DMS153 (cell line): ENCODE measurements around the gene SIDT2.

ENCODE experiments used
- DNase-seq: peaks from one replicate; lab custom pipeline; 2025; lab: John Stamatoyannopoulos, UW

SIDT2 gene

GRCh38 chr11:117189191-117189940, 10.8 kb downstream of the SIDT2 start:
- no peak for DNase-seq

- no peak for DNase-seq
Measured at GRCh38 chr11:117189941-117190544, 11.5 kb downstream of the SIDT2 start.

GRCh38 chr11:117191680-117192400, 13.3 kb downstream of the SIDT2 start:
- no peak for DNase-seq

- no peak for DNase-seq
Measured at GRCh38 chr11:117192401-117192875, 13.9 kb downstream of the SIDT2 start.

- DNase-seq = no peak
Measured at GRCh38 chr11:117193130-117194020, 14.8 kb downstream of the SIDT2 start.

- no peak for DNase-seq
Measured at GRCh38 chr11:117194267-117194666, 15.7 kb downstream of the SIDT2 start.

GRCh38 chr11:117195258-117195657, 16.7 kb downstream of the SIDT2 start:
- no peak for DNase-seq

GRCh38 chr11:117195761-117196160, 17.2 kb downstream of the SIDT2 start:
- no peak for DNase-seq

- DNase-seq = no peak
Measured at GRCh38 chr11:117197006-117197405, 18.5 kb downstream of the SIDT2 start.

GRCh38 chr11:117197516-117198456, 19.2 kb downstream of the SIDT2 start:
- no peak for DNase-seq

GRCh38 chr11:117198613-117199012, 20.1 kb downstream of the SIDT2 start:
- DNase-seq = no peak

- no peak for DNase-seq
Measured at GRCh38 chr11:117199053-117199915, 20.7 kb downstream of the SIDT2 start, which contains the start of gene TAGLN. TSS of gene TAGLN (plus strand) at chr11:117199370. CDS start at chr11:117203014, 3,644 bp downstream.

GRCh38 chr11:117199916-117200812, 21.6 kb downstream of the SIDT2 start:
- no peak for DNase-seq

GRCh38 chr11:117200813-117201657, 22.5 kb downstream of the SIDT2 start:
- DNase-seq = no peak

- DNase-seq = no peak
Measured at GRCh38 chr11:117201658-117202305, 23.2 kb downstream of the SIDT2 start.

GRCh38 chr11:117202386-117203068, 24.0 kb downstream of the SIDT2 start:
- no peak for DNase-seq

- no peak for DNase-seq
Measured at GRCh38 chr11:117203069-117203407, 24.5 kb downstream of the SIDT2 start.
